ENCODE results near the gene TTLL13.

DNA sequence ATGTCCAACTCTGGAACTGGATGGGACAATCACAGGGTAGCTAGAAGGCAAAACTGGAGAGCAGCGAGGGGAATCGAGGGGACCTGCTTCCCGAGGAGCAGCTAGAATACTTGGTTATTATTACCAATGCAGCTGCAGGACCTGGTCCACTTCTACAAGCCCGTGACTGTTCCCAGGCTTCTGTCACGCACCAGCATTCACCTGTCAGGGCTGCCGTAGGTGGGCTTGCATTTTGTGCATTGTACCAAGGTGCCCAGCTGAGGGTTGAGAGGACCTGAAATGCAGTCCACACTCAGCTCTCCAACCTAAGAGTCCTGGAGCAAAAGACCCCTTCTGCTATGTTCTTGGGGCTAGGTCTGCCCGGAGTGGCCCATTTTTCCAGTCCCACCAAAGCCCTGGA is 45.9 kb upstream of the TTLL13 start:
- TF ChIP-seq, protein P1, sequence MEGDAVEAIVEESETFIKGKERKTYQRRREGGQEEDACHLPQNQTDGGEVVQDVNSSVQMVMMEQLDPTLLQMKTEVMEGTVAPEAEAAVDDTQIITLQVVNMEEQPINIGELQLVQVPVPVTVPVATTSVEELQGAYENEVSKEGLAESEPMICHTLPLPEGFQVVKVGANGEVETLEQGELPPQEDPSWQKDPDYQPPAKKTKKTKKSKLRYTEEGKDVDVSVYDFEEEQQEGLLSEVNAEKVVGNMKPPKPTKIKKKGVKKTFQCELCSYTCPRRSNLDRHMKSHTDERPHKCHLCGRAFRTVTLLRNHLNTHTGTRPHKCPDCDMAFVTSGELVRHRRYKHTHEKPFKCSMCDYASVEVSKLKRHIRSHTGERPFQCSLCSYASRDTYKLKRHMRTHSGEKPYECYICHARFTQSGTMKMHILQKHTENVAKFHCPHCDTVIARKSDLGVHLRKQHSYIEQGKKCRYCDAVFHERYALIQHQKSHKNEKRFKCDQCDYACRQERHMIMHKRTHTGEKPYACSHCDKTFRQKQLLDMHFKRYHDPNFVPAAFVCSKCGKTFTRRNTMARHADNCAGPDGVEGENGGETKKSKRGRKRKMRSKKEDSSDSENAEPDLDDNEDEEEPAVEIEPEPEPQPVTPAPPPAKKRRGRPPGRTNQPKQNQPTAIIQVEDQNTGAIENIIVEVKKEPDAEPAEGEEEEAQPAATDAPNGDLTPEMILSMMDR (IDR thresholded peaks at IDR 0.05), result no peak
- TF ChIP-seq, protein P2, sequence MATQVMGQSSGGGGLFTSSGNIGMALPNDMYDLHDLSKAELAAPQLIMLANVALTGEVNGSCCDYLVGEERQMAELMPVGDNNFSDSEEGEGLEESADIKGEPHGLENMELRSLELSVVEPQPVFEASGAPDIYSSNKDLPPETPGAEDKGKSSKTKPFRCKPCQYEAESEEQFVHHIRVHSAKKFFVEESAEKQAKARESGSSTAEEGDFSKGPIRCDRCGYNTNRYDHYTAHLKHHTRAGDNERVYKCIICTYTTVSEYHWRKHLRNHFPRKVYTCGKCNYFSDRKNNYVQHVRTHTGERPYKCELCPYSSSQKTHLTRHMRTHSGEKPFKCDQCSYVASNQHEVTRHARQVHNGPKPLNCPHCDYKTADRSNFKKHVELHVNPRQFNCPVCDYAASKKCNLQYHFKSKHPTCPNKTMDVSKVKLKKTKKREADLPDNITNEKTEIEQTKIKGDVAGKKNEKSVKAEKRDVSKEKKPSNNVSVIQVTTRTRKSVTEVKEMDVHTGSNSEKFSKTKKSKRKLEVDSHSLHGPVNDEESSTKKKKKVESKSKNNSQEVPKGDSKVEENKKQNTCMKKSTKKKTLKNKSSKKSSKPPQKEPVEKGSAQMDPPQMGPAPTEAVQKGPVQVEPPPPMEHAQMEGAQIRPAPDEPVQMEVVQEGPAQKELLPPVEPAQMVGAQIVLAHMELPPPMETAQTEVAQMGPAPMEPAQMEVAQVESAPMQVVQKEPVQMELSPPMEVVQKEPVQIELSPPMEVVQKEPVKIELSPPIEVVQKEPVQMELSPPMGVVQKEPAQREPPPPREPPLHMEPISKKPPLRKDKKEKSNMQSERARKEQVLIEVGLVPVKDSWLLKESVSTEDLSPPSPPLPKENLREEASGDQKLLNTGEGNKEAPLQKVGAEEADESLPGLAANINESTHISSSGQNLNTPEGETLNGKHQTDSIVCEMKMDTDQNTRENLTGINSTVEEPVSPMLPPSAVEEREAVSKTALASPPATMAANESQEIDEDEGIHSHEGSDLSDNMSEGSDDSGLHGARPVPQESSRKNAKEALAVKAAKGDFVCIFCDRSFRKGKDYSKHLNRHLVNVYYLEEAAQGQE (IDR thresholded peaks at IDR 0.05; ENCODE audit: insufficient read depth in 1 of 2, low read depth in 2 of 2, low read length in 1 of 2), result no peak
- TF ChIP-seq TCF7L2 (IDR thresholded peaks at IDR 0.05; ENCODE audit: low read depth, low read length), result no peak
